Fibroblast of lung (primary cell): Measurements from ENCODE around the gene CHN2. TPM values are rescaled to one million over a fixed set of nuclear protein-coding genes. Genes with fewer than 3 reads are reported as not detected.

Experiments
- DNase-seq, 2 donors: peaks; one replicate each; pipeline versions ENCODE4 v3.0.0 to v3.0.0-alpha.2; 2010; ENCODE audit warnings: low read depth in 2 of 2
- H2AFZ ChIP-seq: 2 replicates; pipeline ENCODE4 v1.5.1; 2012; ENCODE audit warnings: low read length, control low read depth, inconsistent platforms
- H3K27ac ChIP-seq: 2 replicates; pipeline ENCODE4 v1.5.1; 2011; ENCODE audit warnings: low read length, control low read depth; ENCODE audit not compliant: insufficient read depth
- H3K27me3 ChIP-seq: 2 replicates; pipeline ENCODE4 v1.5.1; 2011; ENCODE audit warnings: mild to moderate bottlenecking, low read length; ENCODE audit not compliant: control insufficient read depth, insufficient read depth
- H3K36me3 ChIP-seq: 2 replicates; pipeline ENCODE4 v1.5.1; 2011; ENCODE audit warnings: low read length; ENCODE audit not compliant: control insufficient read depth, insufficient read depth
- H3K4me1 ChIP-seq: 2 replicates; pipeline ENCODE4 v1.5.1; 2011; ENCODE audit warnings: low read length; ENCODE audit not compliant: control insufficient read depth, insufficient read depth; ENCODE audit errors: extremely low read depth
- H3K4me2 ChIP-seq: 2 replicates; pipeline ENCODE4 v1.5.1; 2011; ENCODE audit warnings: low read length, control low read depth; ENCODE audit not compliant: insufficient read depth; ENCODE audit errors: extremely low read depth
- H3K4me3 ChIP-seq, 4 experiments: fragments of 200-600 bp in 1 of 4; sonication (generic) in 1 of 4; replicated peaks in 1 of 4; 2 replicates each; pipeline ENCODE4 v1.5.1; 2011 to 2016; ENCODE audit warnings: low read length in 4 of 4, low read depth in 3 of 4, mild to moderate bottlenecking in 3 of 4, control low read depth in 2 of 4, inconsistent platforms in 1 of 4, mixed read lengths in 1 of 4; ENCODE audit not compliant: insufficient read depth in 1 of 4; ENCODE audit errors: control extremely low read depth in 1 of 4
- H3K79me2 ChIP-seq: 2 replicates; pipeline ENCODE4 v1.5.1; 2012; ENCODE audit warnings: mild to moderate bottlenecking, low read length, inconsistent platforms; ENCODE audit not compliant: control insufficient read depth, insufficient read depth
- H3K9ac ChIP-seq: 2 replicates; pipeline ENCODE4 v1.5.1; 2011; ENCODE audit warnings: mild to moderate bottlenecking, low read length, control low read depth; ENCODE audit not compliant: insufficient read depth
- H3K9me3 ChIP-seq: 2 replicates; pipeline ENCODE4 v1.5.1; 2012; ENCODE audit warnings: low read depth, low read length; ENCODE audit not compliant: control insufficient read depth, insufficient read depth
- H4K20me1 ChIP-seq: 2 replicates; pipeline ENCODE4 v1.5.1; 2011; ENCODE audit warnings: low read length; ENCODE audit not compliant: control insufficient read depth, insufficient read depth; ENCODE audit errors: extremely low read depth
- CTCF ChIP-seq, 2 donors: IDR thresholded peaks in 1 of 2; conservative IDR thresholded peaks in 1 of 2; 1 replicate in 1 of 2; 2 replicates in 1 of 2; pipeline ENCODE4 v1.5.1; 2011 to 2012; ENCODE audit warnings: low read length in 2 of 2, control low read depth in 1 of 2, inconsistent platforms in 1 of 2, low read depth in 1 of 2, mild to moderate bottlenecking in 1 of 2
- EZH2 ChIP-seq: IDR thresholded peaks from 2 replicates; pipeline ENCODE4 v1.5.1; 2012; ENCODE audit warnings: low read length, control low read depth, mild to moderate bottlenecking; ENCODE audit errors: missing control alignments
- polyA plus RNA-seq, 2 donors: library from polyadenylated mRNA; depleted of rRNA in 1 of 2; stranded (reverse) in 1 of 2; unstranded in 1 of 2; fragments of >200 nt; gene quantifications; 2 replicates each; pipeline ENCODE4 v1.2.1, GENCODE V29; 2011 to 2012; ENCODE audit warnings: missing spikeins in 1 of 2
- total RNA-seq: library from RNA; depleted of rRNA; stranded (reverse); fragments of >200 nt; gene quantifications from 2 replicates; pipeline ENCODE4 v1.2.1, GENCODE V29; 2014

The CHN2 gene
- total and polyA plus RNA-seq, 2 donors (not counting 1 experiment from before 2014, with no cell fraction given): 0.33 to 0.53 TPM

- H3K9me3 ChIP-seq: no peaks in the 10 kb centered on the region
Observed at GRCh38 chr7:29249860-29250259, 55.3 kb downstream of the CHN2 start.

DNA sequence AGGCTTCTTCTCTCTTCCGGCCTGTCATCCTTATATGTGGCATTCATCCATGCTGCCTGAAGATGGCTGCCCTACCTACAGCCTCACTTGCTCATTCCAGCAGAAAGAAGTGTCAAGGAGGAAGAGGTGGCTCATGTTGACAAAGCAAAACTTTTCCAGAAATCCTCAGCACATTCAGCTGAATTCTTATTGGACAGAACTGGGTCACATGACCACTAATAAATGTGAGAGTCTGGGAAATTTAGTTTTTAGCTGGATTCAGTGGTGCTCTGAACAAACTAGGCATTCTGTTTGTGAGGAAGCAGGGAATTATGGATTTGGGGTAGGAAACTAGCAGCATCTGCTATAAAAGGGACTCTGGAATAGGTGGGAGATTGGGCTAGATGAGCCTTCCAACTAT lies 58.6 kb downstream of the CHN2 start:
- no peak for DNase-seq
- no peaks in the 10 kb centered on the region for H3K79me2 ChIP-seq
- no peak overlapping the region for H3K4me3 ChIP-seq
- no peaks in the 10 kb centered on the region for H4K20me1 ChIP-seq
- no peak for TF ChIP-seq CTCF (conservative IDR thresholded peaks at IDR 0.05 in 1 of 2, IDR thresholded peaks at IDR 0.05 in 1 of 2; ENCODE audit: low read depth in 1 of 2, low read length in 2 of 2)
- no peak for TF ChIP-seq EZH2
- no peak overlapping the region for H2AFZ ChIP-seq
- no peaks in the 10 kb centered on the region for H3K9me3 ChIP-seq
- no peak overlapping the region for H3K9ac ChIP-seq
- no peak overlapping the region for H3K27ac ChIP-seq
- no peak overlapping the region for H3K4me2 ChIP-seq
- no peaks in the 10 kb centered on the region for H3K27me3 ChIP-seq
- H3K36me3 ChIP-seq: no peaks in the 10 kb centered on the region
- H3K4me1 ChIP-seq: no peaks in the 10 kb centered on the region

More at GRCh38 chr7:29249860-29250259, 55.3 kb downstream of the CHN2 start:
- TF ChIP-seq CTCF (conservative IDR thresholded peaks at IDR 0.05 in 1 of 2, IDR thresholded peaks at IDR 0.05 in 1 of 2; ENCODE audit: low read depth in 1 of 2, low read length in 2 of 2) (no peak), EZH2 (no peak)
- no peaks in the 10 kb centered on the region for H3K27me3 ChIP-seq
- no peak overlapping the region for H2AFZ ChIP-seq
- H3K4me3 ChIP-seq: no peak overlapping the region
- no peaks in the 10 kb centered on the region for H3K79me2 ChIP-seq
- no peak overlapping the region for H3K27ac ChIP-seq
- H3K4me1 ChIP-seq: no peaks in the 10 kb centered on the region
- no peaks in the 10 kb centered on the region for H3K36me3 ChIP-seq
- no peaks in the 10 kb centered on the region for H4K20me1 ChIP-seq
- H3K9ac ChIP-seq: no peak overlapping the region
- DNase-seq: no peak
- no peak overlapping the region for H3K4me2 ChIP-seq

DNA sequence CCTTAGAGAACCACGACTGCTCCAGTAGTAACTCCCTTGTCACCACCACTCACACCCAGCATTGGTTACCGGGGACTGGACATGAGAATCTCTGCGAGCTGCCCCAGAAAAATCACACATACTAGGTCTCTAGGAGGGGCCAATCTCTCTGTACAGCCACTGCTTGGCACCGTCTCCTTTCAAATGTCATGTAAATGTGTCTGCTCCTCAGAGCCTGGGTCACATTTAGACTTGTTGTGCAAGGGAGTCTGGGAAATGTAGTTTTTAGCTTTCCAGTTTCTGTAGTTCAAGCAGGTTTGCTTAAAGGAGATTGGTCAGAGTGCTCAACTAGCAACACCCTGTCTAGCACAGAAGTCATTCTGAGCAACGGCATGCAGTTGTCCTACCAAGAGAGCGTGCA lies 60.0 kb downstream of the CHN2 start:
- Histone ChIP-seq H3K9ac (no peak overlapping the region), H3K4me2 (no peak overlapping the region), H3K9me3 (no peaks in the 10 kb centered on the region), H3K4me3 (no peak overlapping the region), H3K79me2 (no peaks in the 10 kb centered on the region), H4K20me1 (no peaks in the 10 kb centered on the region), H3K4me1 (no peaks in the 10 kb centered on the region), H3K27me3 (no peaks in the 10 kb centered on the region), H3K27ac (no peak overlapping the region), H3K36me3 (no peaks in the 10 kb centered on the region), H2AFZ (no peak overlapping the region)
- TF ChIP-seq EZH2 (no peak), CTCF (conservative IDR thresholded peaks at IDR 0.05 in 1 of 2, IDR thresholded peaks at IDR 0.05 in 1 of 2; ENCODE audit: low read depth in 1 of 2, low read length in 2 of 2) (no peak)
- DNase-seq: no peak
